Measurements from ENCODE around the gene CRY1.

Gene CRY1

DNA sequence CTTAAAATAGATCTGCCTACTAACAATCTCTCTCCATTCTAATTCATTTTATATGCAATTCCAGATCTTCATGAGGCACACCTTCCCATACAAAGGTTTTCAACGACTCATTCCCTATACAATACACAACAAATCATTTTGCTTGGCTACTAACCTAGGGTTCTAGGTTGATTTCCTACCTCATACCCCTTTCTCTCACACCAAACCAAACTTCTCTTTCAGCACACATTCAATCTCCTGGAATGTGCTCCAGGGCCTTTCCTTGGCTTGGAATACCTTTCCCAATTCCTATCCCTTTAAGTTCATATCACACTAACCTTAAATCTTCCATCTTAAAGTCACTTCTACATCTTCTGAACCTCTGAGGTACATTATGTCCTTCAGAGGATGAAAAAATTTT is 67.7 kb downstream of the CRY1 start:
- Histone ChIP-seq H3K18ac (ENCODE audit: low read depth in 1 of 2, low read length in 2 of 2) (no peak overlapping the region), H3K4me3 (ENCODE audit: insufficient read depth in 1 of 2, low read depth in 1 of 2, low read length in 2 of 2) (no peak overlapping the region), H3K4ac (ENCODE audit: low read depth in 1 of 2, low read length in 2 of 2) (no peak overlapping the region), H2AK5ac (ENCODE audit: low read length, severe bottlenecking) (no peak overlapping the region), H3K27ac (ENCODE audit: low read length, poor library complexity, severe bottlenecking) (no peak overlapping the region), H3K9ac (ENCODE audit: low read length) (no peak overlapping the region), H2AFZ (ENCODE audit: low read depth, low read length) (no peak overlapping the region), H2BK5ac (ENCODE audit: low read depth, low read length, poor library complexity, severe bottlenecking) (no peak overlapping the region), H3K27me3 (ENCODE audit: control insufficient read depth in 1 of 2, insufficient read depth in 1 of 2, low read length in 2 of 2) (no peaks in the 10 kb centered on the region), H2BK120ac (ENCODE audit: low read depth, low read length) (no peak overlapping the region), H4K91ac (ENCODE audit: low read length) (no peak overlapping the region), H3K4me2 (ENCODE audit: low read length, poor library complexity, severe bottlenecking) (no peak overlapping the region), H3K4me1 (ENCODE audit: control insufficient read depth, insufficient read depth, low read depth, low read length) (peaks cover 1% of the 10 kb centered on the region), H3K23ac (ENCODE audit: low read length in 2 of 2) (no peak overlapping the region), H3K36me3 (ENCODE audit: control insufficient read depth in 1 of 2, insufficient read depth in 2 of 2, low read depth in 1 of 2, low read length in 2 of 2) (peaks cover 0 to 4% of the 10 kb centered on the region in 2 experiments), H3K9me3 (ENCODE audit: control insufficient read depth, low read length) (no peaks in the 10 kb centered on the region), H2BK15ac (ENCODE audit: low read depth, poor library complexity, severe bottlenecking) (no peak overlapping the region), H4K8ac (ENCODE audit: low read length) (no peak overlapping the region), H3K79me1 (replicated peaks; ENCODE audit: low read length, poor library complexity, severe bottlenecking) (peaks cover 12% of the 10 kb centered on the region), H3K14ac (ENCODE audit: low read length in 2 of 2) (no peak overlapping the region), H2BK12ac (ENCODE audit: low read length in 2 of 2) (no peak overlapping the region)
- 91% methylated on average over 1 of the region's 1 CpG for WGBS
- DNase-seq: no peak

DNA sequence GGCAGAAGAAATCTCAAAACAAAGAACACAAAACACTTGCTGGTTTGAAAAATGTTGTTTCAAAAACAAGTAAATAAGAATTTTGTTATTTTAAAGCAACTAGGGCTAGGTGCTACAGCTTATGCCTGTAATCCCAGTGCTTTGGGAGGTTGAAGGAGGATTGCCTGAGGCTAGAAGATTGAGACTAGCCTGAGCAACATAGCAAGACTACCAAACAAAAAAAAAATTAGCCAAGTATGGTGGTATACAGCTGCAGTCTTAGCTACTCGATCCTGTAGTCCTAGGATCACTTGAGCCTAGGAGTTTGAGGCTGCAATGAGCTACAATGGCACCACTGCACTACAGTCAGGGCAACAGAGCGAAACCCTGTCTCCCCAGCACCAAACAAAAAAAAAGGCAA is 73.8 kb downstream of the CRY1 start:
- H3K9ac ChIP-seq (ENCODE audit: low read length): no peak overlapping the region
- H2AK5ac ChIP-seq (ENCODE audit: low read length, severe bottlenecking): no peak overlapping the region
- H2AFZ ChIP-seq (ENCODE audit: low read depth, low read length): no peak overlapping the region
- H4K91ac ChIP-seq (ENCODE audit: low read length): no peak overlapping the region
- H2BK15ac ChIP-seq (ENCODE audit: low read depth, poor library complexity, severe bottlenecking): no peak overlapping the region
- no peak overlapping the region for H3K18ac ChIP-seq (ENCODE audit: low read depth in 1 of 2, low read length in 2 of 2)
- no peak overlapping the region for H3K4ac ChIP-seq (ENCODE audit: low read depth in 1 of 2, low read length in 2 of 2)
- H3K27ac ChIP-seq (ENCODE audit: low read length, poor library complexity, severe bottlenecking): no peak overlapping the region
- no peak overlapping the region for H2BK12ac ChIP-seq (ENCODE audit: low read length in 2 of 2)
- peaks cover 13% of the 10 kb centered on the region for H3K79me1 ChIP-seq (replicated peaks; ENCODE audit: low read length, poor library complexity, severe bottlenecking)
- H3K4me3 ChIP-seq (ENCODE audit: insufficient read depth in 1 of 2, low read depth in 1 of 2, low read length in 2 of 2): no peak overlapping the region
- H3K36me3 ChIP-seq (ENCODE audit: control insufficient read depth in 1 of 2, insufficient read depth in 2 of 2, low read depth in 1 of 2, low read length in 2 of 2): peaks cover 4 to 5% of the 10 kb centered on the region in 2 experiments
- H4K8ac ChIP-seq (ENCODE audit: low read length): no peak overlapping the region
- no peak overlapping the region for H3K4me2 ChIP-seq (ENCODE audit: low read length, poor library complexity, severe bottlenecking)
- no peak overlapping the region for H2BK5ac ChIP-seq (ENCODE audit: low read depth, low read length, poor library complexity, severe bottlenecking)
- no peak for DNase-seq
- 100% methylated on average over 1 of the region's 2 CpGs for WGBS
- no peak overlapping the region for H2BK120ac ChIP-seq (ENCODE audit: low read depth, low read length)
- H3K27me3 ChIP-seq (ENCODE audit: control insufficient read depth in 1 of 2, insufficient read depth in 1 of 2, low read length in 2 of 2): no peaks in the 10 kb centered on the region
- H3K4me1 ChIP-seq (ENCODE audit: control insufficient read depth, insufficient read depth, low read depth, low read length): no peaks in the 10 kb centered on the region
- H3K23ac ChIP-seq (ENCODE audit: low read length in 2 of 2): no peak overlapping the region
- H3K9me3 ChIP-seq (ENCODE audit: control insufficient read depth, low read length): peaks cover 6% of the 10 kb centered on the region
- no peak overlapping the region for H3K14ac ChIP-seq (ENCODE audit: low read length in 2 of 2)

DNA sequence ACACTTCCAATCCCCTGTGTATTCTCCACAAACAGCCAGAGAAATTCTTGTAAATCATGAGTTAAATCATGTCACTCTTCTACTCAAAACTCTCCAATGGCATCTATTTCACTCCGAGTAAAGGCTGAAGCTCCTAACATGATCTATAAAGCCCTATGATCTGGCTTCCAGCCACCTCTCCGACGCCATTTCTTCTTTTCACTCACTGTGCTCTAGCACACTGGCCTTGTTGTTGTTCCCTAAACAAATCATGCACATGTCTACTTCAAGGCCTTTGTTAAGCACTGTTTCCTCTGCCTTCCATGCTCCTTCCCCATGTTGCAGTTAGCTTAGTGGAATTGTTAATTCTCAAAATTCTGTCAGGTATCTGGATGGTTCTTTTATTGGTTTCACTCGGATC is 76.3 kb downstream of the CRY1 start:
- no peak overlapping the region for H3K9ac ChIP-seq (ENCODE audit: low read length)
- no peak overlapping the region for H3K14ac ChIP-seq (ENCODE audit: low read length in 2 of 2)
- peak overlapping the region; percentile 60 for H4K8ac ChIP-seq (ENCODE audit: low read length)
- H3K18ac ChIP-seq (ENCODE audit: low read depth in 1 of 2, low read length in 2 of 2): no peak overlapping the region
- H3K36me3 ChIP-seq (ENCODE audit: control insufficient read depth in 1 of 2, insufficient read depth in 2 of 2, low read depth in 1 of 2, low read length in 2 of 2): peaks cover 5 to 13% of the 10 kb centered on the region in 2 experiments
- H3K4me2 ChIP-seq (ENCODE audit: low read length, poor library complexity, severe bottlenecking): no peak overlapping the region
- H3K27ac ChIP-seq (ENCODE audit: low read length, poor library complexity, severe bottlenecking): no peak overlapping the region
- H3K4me3 ChIP-seq (ENCODE audit: insufficient read depth in 1 of 2, low read depth in 1 of 2, low read length in 2 of 2): no peak overlapping the region
- H2AK5ac ChIP-seq (ENCODE audit: low read length, severe bottlenecking): no peak overlapping the region
- H2BK12ac ChIP-seq (ENCODE audit: low read length in 2 of 2): no peak overlapping the region
- H2AFZ ChIP-seq (ENCODE audit: low read depth, low read length): no peak overlapping the region
- peaks cover 12% of the 10 kb centered on the region for H3K79me1 ChIP-seq (replicated peaks; ENCODE audit: low read length, poor library complexity, severe bottlenecking)
- H3K9me3 ChIP-seq (ENCODE audit: control insufficient read depth, low read length): peaks cover 11% of the 10 kb centered on the region
- no peak overlapping the region for H2BK15ac ChIP-seq (ENCODE audit: low read depth, poor library complexity, severe bottlenecking)
- no peak overlapping the region for H4K91ac ChIP-seq (ENCODE audit: low read length)
- no peak for DNase-seq
- 92% methylated on average over 4 of the region's 4 CpGs for WGBS
- no peak overlapping the region for H3K23ac ChIP-seq (ENCODE audit: low read length in 2 of 2)
- no peak overlapping the region for H2BK5ac ChIP-seq (ENCODE audit: low read depth, low read length, poor library complexity, severe bottlenecking)
- H3K4ac ChIP-seq (ENCODE audit: low read depth in 1 of 2, low read length in 2 of 2): no peak overlapping the region
- H3K4me1 ChIP-seq (ENCODE audit: control insufficient read depth, insufficient read depth, low read depth, low read length): no peaks in the 10 kb centered on the region
- H2BK120ac ChIP-seq (ENCODE audit: low read depth, low read length): no peak overlapping the region
- no peaks in the 10 kb centered on the region for H3K27me3 ChIP-seq (ENCODE audit: control insufficient read depth in 1 of 2, insufficient read depth in 1 of 2, low read length in 2 of 2)

DNA sequence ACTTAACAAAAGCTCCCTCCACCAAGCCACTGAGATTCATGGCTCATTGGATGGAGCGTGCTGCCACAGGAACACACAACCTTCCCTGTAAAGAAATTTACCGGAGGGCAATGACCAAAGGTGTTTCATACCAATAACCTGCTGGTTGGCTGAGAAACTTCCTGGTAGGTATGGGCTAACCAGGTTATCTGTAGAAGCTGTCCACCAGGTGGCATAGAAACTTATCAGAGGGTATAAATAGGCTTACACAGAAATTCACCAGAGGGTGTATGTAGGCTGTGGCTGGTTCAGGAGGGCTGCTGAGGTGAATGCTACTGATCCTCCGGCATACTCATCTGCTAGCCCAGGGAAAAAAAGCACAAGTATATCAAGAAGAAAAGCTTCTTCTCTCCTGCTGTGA is 79.3 kb downstream of the CRY1 start:
- Histone ChIP-seq H3K4me1 (ENCODE audit: control insufficient read depth, insufficient read depth, low read depth, low read length) (no peaks in the 10 kb centered on the region), H2BK12ac (ENCODE audit: low read length in 2 of 2) (no peak overlapping the region), H3K9me3 (ENCODE audit: control insufficient read depth, low read length) (peaks cover 11% of the 10 kb centered on the region), H3K4me3 (ENCODE audit: insufficient read depth in 1 of 2, low read depth in 1 of 2, low read length in 2 of 2) (no peak overlapping the region), H2AK5ac (ENCODE audit: low read length, severe bottlenecking) (no peak overlapping the region), H2AFZ (ENCODE audit: low read depth, low read length) (no peak overlapping the region), H3K79me1 (replicated peaks; ENCODE audit: low read length, poor library complexity, severe bottlenecking) (peaks cover 12% of the 10 kb centered on the region), H3K23ac (ENCODE audit: low read length in 2 of 2) (no peak overlapping the region), H3K36me3 (ENCODE audit: control insufficient read depth in 1 of 2, insufficient read depth in 2 of 2, low read depth in 1 of 2, low read length in 2 of 2) (peaks cover 5 to 8% of the 10 kb centered on the region in 2 experiments), H2BK120ac (ENCODE audit: low read depth, low read length) (no peak overlapping the region), H3K27ac (ENCODE audit: low read length, poor library complexity, severe bottlenecking) (no peak overlapping the region), H3K27me3 (ENCODE audit: control insufficient read depth in 1 of 2, insufficient read depth in 1 of 2, low read length in 2 of 2) (no peaks in the 10 kb centered on the region), H4K91ac (ENCODE audit: low read length) (no peak overlapping the region), H3K4me2 (ENCODE audit: low read length, poor library complexity, severe bottlenecking) (no peak overlapping the region), H3K4ac (ENCODE audit: low read depth in 1 of 2, low read length in 2 of 2) (no peak overlapping the region), H3K18ac (ENCODE audit: low read depth in 1 of 2, low read length in 2 of 2) (no peak overlapping the region), H4K8ac (ENCODE audit: low read length) (no peak overlapping the region), H3K9ac (ENCODE audit: low read length) (no peak overlapping the region), H3K14ac (ENCODE audit: low read length in 2 of 2) (no peak overlapping the region), H2BK5ac (ENCODE audit: low read depth, low read length, poor library complexity, severe bottlenecking) (no peak overlapping the region), H2BK15ac (ENCODE audit: low read depth, poor library complexity, severe bottlenecking) (no peak overlapping the region)
- WGBS: 100% methylated on average over 2 of the region's 3 CpGs
- DNase-seq: no peak
